ENCODE results near the gene ZCCHC17. TPM values are rescaled to one million over a fixed set of nuclear protein-coding genes. Genes with fewer than 3 reads are reported as not detected.

Gene ZCCHC17
- total RNA-seq, 1 experiment from 2014 or later, result 42.0 TPM

GRCh38 chr1:31368611-31369107 is 71.8 kb downstream of the ZCCHC17 start (continued):
- TF ChIP-seq ZNF317 (CRISPR knock-in tag; IDR thresholded peaks at IDR 0.05; ENCODE audit: borderline replicate concordance, low read depth), result no peak
- TF ChIP-seq NR3C1 (CRISPR knock-in tag; conservative IDR thresholded peaks at IDR 0.05; ENCODE audit: low read depth), result no peak
- TF ChIP-seq ZNF138 (CRISPR knock-in tag; conservative IDR thresholded peaks at IDR 0.05), result no peak
- no peak for TF ChIP-seq HMGXB4 (CRISPR knock-in tag; IDR thresholded peaks at IDR 0.05)

- CTCF ChIA-PET, result interaction anchor here (0.7 to 5.8 kb wide), 4 partner anchors 24 to 184 kb away, joined by 4 to 45 read pairs (median 7); no protein-coding TSS in a partner anchor
- DNase-seq (ENCODE audit: low spot score), result no peak
- Mint-ChIP-seq H3K27ac (no peak overlapping the region), H3K4me3 (no peak overlapping the region), H3K4me1 (peaks cover 59% of the 10 kb centered on the region), H3K36me3 (peaks cover 11% of the 10 kb centered on the region), H3K27me3 (ENCODE audit: low read depth) (peaks cover 4% of the 10 kb centered on the region), H3K9me3 (no peaks in the 10 kb centered on the region)
- ATAC-seq, result no peak
- POLR2A ChIA-PET, result no interaction called here
- no peak for TF ChIP-seq ZNF317 (CRISPR knock-in tag; IDR thresholded peaks at IDR 0.05; ENCODE audit: borderline replicate concordance, low read depth)
- no peak for TF ChIP-seq NR1H2 (CRISPR knock-in tag; IDR thresholded peaks at IDR 0.05)
- TF ChIP-seq ESRRA (CRISPR knock-in tag; IDR thresholded peaks at IDR 0.05; ENCODE audit: borderline replicate concordance), result no peak
- no peak for TF ChIP-seq RELA (CRISPR knock-in tag; IDR thresholded peaks at IDR 0.05; ENCODE audit: borderline replicate concordance)
- TF ChIP-seq ATF6 (CRISPR knock-in tag; IDR thresholded peaks at IDR 0.05), result no peak
- no peak for TF ChIP-seq PREB (CRISPR knock-in tag; IDR thresholded peaks at IDR 0.05; ENCODE audit: borderline replicate concordance)
- TF ChIP-seq CREM (CRISPR knock-in tag; IDR thresholded peaks at IDR 0.05), result no peak
- no peak for TF ChIP-seq NFATC4 (CRISPR knock-in tag; IDR thresholded peaks at IDR 0.05)
- no peak for TF ChIP-seq ZNF263 (CRISPR knock-in tag; IDR thresholded peaks at IDR 0.05; ENCODE audit: low read depth)
- no peak for TF ChIP-seq ZSCAN18 (CRISPR knock-in tag; IDR thresholded peaks at IDR 0.05)
- TF ChIP-seq CTCF (IDR thresholded peaks at IDR 0.05), result no peak
- no peak for TF ChIP-seq SP1 (CRISPR knock-in tag; conservative IDR thresholded peaks at IDR 0.05)
- TF ChIP-seq FOXJ3 (CRISPR knock-in tag; IDR thresholded peaks at IDR 0.05; ENCODE audit: borderline replicate concordance), result no peak
- TF ChIP-seq GRHL2 (CRISPR knock-in tag; IDR thresholded peaks at IDR 0.05; ENCODE audit: insufficient replicate concordance, severe bottlenecking), result no peak
- TF ChIP-seq CREB1 (CRISPR knock-in tag; IDR thresholded peaks at IDR 0.05), result no peak
- no peak for TF ChIP-seq E2F1 (CRISPR knock-in tag; IDR thresholded peaks at IDR 0.05)
- TF ChIP-seq PRRX2 (CRISPR knock-in tag; IDR thresholded peaks at IDR 0.05), result no peak
- TF ChIP-seq EMX1 (CRISPR knock-in tag; IDR thresholded peaks at IDR 0.05), result no peak
Observed at GRCh38 chr1:31370021-31370420, 73.2 kb downstream of the ZCCHC17 start.

All from WTC11 (cell line).